T-helper 1 cell treated with Interleukin-12 subunit alpha and Interleukin-12 subunit beta and Interleukin-4 antibody, amounts not matched to agents 30 ng/mL and 1 ng/mL, for 36 hours (primary cell): ENCODE results near the gene TACSTD2. TPM values are rescaled to one million over a fixed set of nuclear protein-coding genes. Genes with fewer than 3 reads are reported as not detected.

ENCODE experiments used
- total RNA-seq: library from RNA; stranded (reverse); gene quantifications from 2 replicates; pipeline ENCODE4 v1.2.3, GENCODE V29; 2022

Gene TACSTD2
- total RNA-seq, 1 donor from 2014 or later, result not detected

Other genes starting within 250 kb of the TACSTD2 start
- 23.9 and 24.5 TPM in 2 replicates for gene OMA1, start 30.5 kb downstream of the TACSTD2 start, total RNA-seq
- gene MYSM1, start 122.8 kb upstream of the TACSTD2 start, total RNA-seq, result 45.8 and 49.2 TPM in 2 replicates
- gene JUN, start 206.8 kb upstream of the TACSTD2 start, total RNA-seq, result 75.9 and 77.1 TPM in 2 replicates